Astrocyte (in vitro differentiated cells and primary cell): ENCODE results near the gene BAHCC1.

Source experiments
- CTCF ChIP-seq: IDR thresholded peaks from 2 replicates; pipeline ENCODE4 v1.5.1; 2011; ENCODE audit warnings: low read depth, mild to moderate bottlenecking, inconsistent platforms, low read length, moderate library complexity; ENCODE audit not compliant: insufficient read depth
- EZH2 ChIP-seq: IDR thresholded peaks from 2 replicates; pipeline ENCODE4 v1.6.1; 2012; ENCODE audit warnings: mild to moderate bottlenecking, low read length, inconsistent platforms; ENCODE audit not compliant: insufficient read depth

DNA sequence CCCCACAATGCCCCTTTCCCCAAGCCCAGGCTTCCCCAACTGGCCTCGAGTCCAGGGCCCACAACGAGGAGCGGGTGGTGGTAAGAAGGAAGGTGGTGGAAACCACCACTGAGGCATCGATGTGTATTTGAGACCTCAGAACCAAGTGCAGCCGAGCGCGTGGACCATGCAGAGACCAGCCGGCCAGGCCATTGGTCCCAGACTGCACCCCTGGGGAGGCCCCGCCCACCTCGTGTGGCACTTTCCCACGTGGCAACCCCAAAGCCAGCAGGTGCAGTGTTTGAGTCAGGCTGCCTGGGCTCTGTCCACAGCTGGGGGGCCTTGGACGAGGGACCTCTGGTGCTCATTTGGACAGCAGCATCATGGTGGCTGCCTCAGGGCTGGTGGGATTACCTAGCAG lies 28.1 kb upstream of the BAHCC1 start:
- TF ChIP-seq CTCF (no peak), EZH2 (no peak)
